H9 (cell line): ENCODE data around the gene TECTA. TPM values are rescaled to one million over a fixed set of nuclear protein-coding genes. Genes with fewer than 3 reads are reported as not detected.
A peak's percentile ranks its signal among the peaks of the same experiment; 100 is the strongest.

Experiments
- DNase-seq: peaks from one replicate; pipeline ENCODE4 v3.0.0-alpha.2; 2017
- H2AFZ ChIP-seq: one replicate; pipeline ENCODE4 v1.6.1; 2013; ENCODE audit warnings: mild to moderate bottlenecking, low read length, control low read depth, moderate library complexity
- H2AK5ac ChIP-seq: 2 replicates; pipeline ENCODE4 v1.6.1; 2013; ENCODE audit warnings: low read length, control low read depth, mixed read lengths; ENCODE audit not compliant: insufficient read length
- H2BK120ac ChIP-seq: one replicate; pipeline ENCODE4 v1.6.1; 2013; ENCODE audit warnings: low read depth, mild to moderate bottlenecking, low read length, control low read depth, inconsistent platforms; ENCODE audit not compliant: poor library complexity, severe bottlenecking
- H2BK12ac ChIP-seq: 2 replicates; pipeline ENCODE4 v1.6.1; 2013; ENCODE audit warnings: low read length, control low read depth, mixed read lengths, low read depth; ENCODE audit not compliant: insufficient read length
- H2BK15ac ChIP-seq: 2 replicates; pipeline ENCODE4 v1.6.1; 2013; ENCODE audit warnings: low read depth, low read length, control low read depth
- H2BK20ac ChIP-seq: one replicate; pipeline ENCODE4 v1.6.1; 2013; ENCODE audit warnings: low read depth, mild to moderate bottlenecking, low read length, control low read depth, inconsistent platforms; ENCODE audit not compliant: poor library complexity, severe bottlenecking
- H2BK5ac ChIP-seq: 2 replicates; pipeline ENCODE4 v1.6.1; 2013; ENCODE audit warnings: low read length, control low read depth, mixed read lengths; ENCODE audit not compliant: insufficient read length
- H3K14ac ChIP-seq: 2 replicates; pipeline ENCODE4 v1.6.1; 2013; ENCODE audit warnings: low read length, control low read depth; ENCODE audit not compliant: insufficient read depth
- H3K18ac ChIP-seq: 2 replicates; pipeline ENCODE4 v1.6.1; 2013; ENCODE audit warnings: low read depth, mild to moderate bottlenecking, mixed read lengths, low read length, control low read depth; ENCODE audit not compliant: insufficient read length
- H3K23ac ChIP-seq: 2 replicates; pipeline ENCODE4 v1.6.1; 2013; ENCODE audit warnings: low read length, control low read depth, mixed read lengths, low read depth; ENCODE audit not compliant: insufficient read length
- H3K23me2 ChIP-seq: 2 replicates; pipeline ENCODE4 v1.6.1; 2013; ENCODE audit warnings: low read depth, mild to moderate bottlenecking, mixed read lengths, low read length, control low read depth; ENCODE audit not compliant: insufficient read length, poor library complexity, severe bottlenecking
- H3K27ac ChIP-seq: 2 replicates; pipeline ENCODE4 v1.5.1; 2013; ENCODE audit warnings: low read length, control low read depth, mixed read lengths, low read depth; ENCODE audit not compliant: insufficient read length
- H3K27me3 ChIP-seq: 2 replicates; pipeline ENCODE4 v1.6.1; 2013; ENCODE audit warnings: low read length, control low read depth, inconsistent platforms; ENCODE audit not compliant: insufficient read depth
- H3K4ac ChIP-seq: 2 replicates; pipeline ENCODE4 v1.6.1; 2013; ENCODE audit warnings: low read depth, mild to moderate bottlenecking, control low read depth, inconsistent platforms, low read length, moderate library complexity
- H3K4me1 ChIP-seq: 2 replicates; pipeline ENCODE4 v1.6.1; 2013; ENCODE audit warnings: low read length, control low read depth, inconsistent platforms; ENCODE audit not compliant: insufficient read depth
- H3K4me2 ChIP-seq: 2 replicates; pipeline ENCODE4 v1.6.1; 2013; ENCODE audit warnings: low read length, control low read depth, mixed read lengths; ENCODE audit not compliant: insufficient read length, insufficient read depth
- H3K56ac ChIP-seq: 2 replicates; pipeline ENCODE4 v1.6.1; 2013; ENCODE audit warnings: low read depth, mild to moderate bottlenecking, mixed read lengths, low read length, control low read depth; ENCODE audit not compliant: insufficient read length
- H3K79me1 ChIP-seq: 2 replicates; pipeline ENCODE4 v1.6.1; 2013; ENCODE audit warnings: low read depth, mild to moderate bottlenecking, moderate library complexity, low read length, control low read depth, inconsistent platforms; ENCODE audit not compliant: insufficient read depth, poor library complexity, severe bottlenecking
- H3K79me2 ChIP-seq: 2 replicates; pipeline ENCODE4 v1.6.1; 2013; ENCODE audit warnings: low read length, control low read depth, inconsistent platforms; ENCODE audit not compliant: insufficient read depth
- H3K9ac ChIP-seq: 2 replicates; pipeline ENCODE4 v1.6.1; 2013; ENCODE audit warnings: low read length, control low read depth, mixed read lengths; ENCODE audit not compliant: insufficient read length; ENCODE audit errors: extremely low read depth
- H3K9me3 ChIP-seq: one replicate; pipeline ENCODE4 v1.6.1; 2013; ENCODE audit warnings: low read depth, low read length, inconsistent platforms; ENCODE audit not compliant: control insufficient read depth
- H3T11ph ChIP-seq: one replicate; pipeline ENCODE4 v1.6.1; 2013; ENCODE audit warnings: mild to moderate bottlenecking, low read length, control low read depth, inconsistent platforms
- H4K20me1 ChIP-seq: one replicate; pipeline ENCODE4 v1.6.1; 2013; ENCODE audit not compliant: control insufficient read depth, insufficient read length, insufficient read depth
- H4K5ac ChIP-seq: 2 replicates; pipeline ENCODE4 v1.6.1; 2013; ENCODE audit warnings: low read depth, mild to moderate bottlenecking, mixed read lengths, low read length, control low read depth; ENCODE audit not compliant: insufficient read length
- H4K8ac ChIP-seq: replicated peaks from 2 replicates; pipeline ENCODE4 v1.6.1; 2013; ENCODE audit warnings: low read length, control low read depth, mixed read lengths, low read depth; ENCODE audit not compliant: insufficient read length
- H4K91ac ChIP-seq: 2 replicates; pipeline ENCODE4 v1.6.1; 2013; ENCODE audit warnings: low read depth, mild to moderate bottlenecking, moderate library complexity, mixed read lengths, low read length, control low read depth; ENCODE audit not compliant: insufficient read length
- H3K27ac Mint-ChIP-seq, 3 experiments: 2 replicates in 2 of 3; 3 replicates in 1 of 3; pipeline ENCODE4 v1.8.0; 2020 to 2021; ENCODE audit warnings: mixed read lengths in 3 of 3, mild to moderate bottlenecking in 1 of 3, moderate library complexity in 1 of 3
- H3K27me3 Mint-ChIP-seq: 2 replicates; pipeline ENCODE4 v1.8.0; 2021; ENCODE audit warnings: low read depth, mild to moderate bottlenecking, moderate library complexity, mixed read lengths
- H3K36me3 Mint-ChIP-seq, 3 experiments: 2 replicates in 2 of 3; 3 replicates in 1 of 3; pipeline ENCODE4 v1.8.0; 2020 to 2021; ENCODE audit warnings: low read depth in 3 of 3, mixed read lengths in 3 of 3; ENCODE audit not compliant: insufficient read depth in 1 of 3
- H3K4me1 Mint-ChIP-seq, 2 experiments: 2 replicates each; pipeline ENCODE4 v1.8.0; 2020; ENCODE audit warnings: mixed read lengths in 2 of 2
- H3K4me3 Mint-ChIP-seq, 2 experiments: 2 replicates in 1 of 2; 3 replicates in 1 of 2; pipeline ENCODE4 v1.8.0; 2020 to 2021; ENCODE audit warnings: mild to moderate bottlenecking in 2 of 2, mixed read lengths in 2 of 2, moderate library complexity in 1 of 2
- H3K9me3 Mint-ChIP-seq, 2 experiments: 2 replicates in 1 of 2; 3 replicates in 1 of 2; pipeline ENCODE4 v1.8.0; 2020; ENCODE audit warnings: mild to moderate bottlenecking in 2 of 2, mixed read lengths in 2 of 2, moderate library complexity in 1 of 2
- CTCF ChIP-seq: fragments of 200-600 bp; sonication (generic); conservative IDR thresholded peaks from 3 replicates; pipeline ENCODE4 v1.8.0; 2021; ENCODE audit warnings: antibody characterized with exemption, mild to moderate bottlenecking
- WGBS: extraction: QIAGEN DNeasy Blood & Tissue Kit; methylation state at CpG from one replicate; pipeline ENCODE4 v1.1.7; 2013; ENCODE audit warnings: missing lambda C conversion rate, low lambda C conversion rate, mixed read lengths; ENCODE audit not compliant: insufficient read length; ENCODE audit errors: extremely low coverage; 5-methylcytosine and 5-hydroxymethylcytosine counted together
- total RNA-seq: library from RNA; stranded (reverse); gene quantifications from 2 replicates; pipeline ENCODE4 v1.2.1, GENCODE V29; 2021

TECTA gene
- total RNA-seq, 1 experiment from 2014 or later, result 0.66 TPM

- H2BK20ac ChIP-seq, result no peak overlapping the region
- H3K27ac ChIP-seq, result no peak overlapping the region
- H3K23me2 ChIP-seq, result no peaks in the 10 kb centered on the region
- H2BK5ac ChIP-seq, result no peak overlapping the region
- no peak overlapping the region for H3K4me2 ChIP-seq
- H3K9ac ChIP-seq, result no peak overlapping the region
- Mint-ChIP-seq H3K27me3 (peaks cover 2% of the 10 kb centered on the region; the same call in 1 of the 2 replicates), H3K4me3 (peak overlapping the region in 1 of 2 experiments; percentile 3; a peak in 1 of 5 replicates), H3K9me3 (no peaks in the 10 kb centered on the region), H3K36me3 (no peaks in the 10 kb centered on the region), H3K27ac (peak overlapping the region in 1 of 3 experiments; percentile 63; a peak in 1 of 7 replicates), H3K4me1 (peaks cover 3% of the 10 kb centered on the region in 2 experiments; a peak in 2 of 4 replicates)
- no peaks in the 10 kb centered on the region for H3K4me1 ChIP-seq
- WGBS, result no CpG with 5 or more reads among the region's 5 CpGs
- no peak overlapping the region for H3K18ac ChIP-seq
- H2BK15ac ChIP-seq, result no peak overlapping the region
- H2BK120ac ChIP-seq, result no peak overlapping the region
- H2BK12ac ChIP-seq, result no peak overlapping the region
- TF ChIP-seq CTCF, result no peak
- H3K4ac ChIP-seq, result no peak overlapping the region
- H3K9me3 ChIP-seq, result no peaks in the 10 kb centered on the region
- H3K79me1 ChIP-seq, result no peaks in the 10 kb centered on the region
- H3K14ac ChIP-seq, result no peak overlapping the region
- H4K91ac ChIP-seq, result no peak overlapping the region
- H3K79me2 ChIP-seq, result no peaks in the 10 kb centered on the region
- H3K27me3 ChIP-seq, result no peaks in the 10 kb centered on the region
- no peak overlapping the region for H3K56ac ChIP-seq
- no peak overlapping the region for H3K23ac ChIP-seq
- no peak overlapping the region for H2AFZ ChIP-seq
- H4K8ac ChIP-seq, result no peak overlapping the region
- no peak overlapping the region for H2AK5ac ChIP-seq
- no peak overlapping the region for H4K5ac ChIP-seq
- DNase-seq, result no peak
- no peak overlapping the region for H3T11ph ChIP-seq
- no peaks in the 10 kb centered on the region for H4K20me1 ChIP-seq
Measured at GRCh38 chr11:121143921-121144320, 42.9 kb downstream of the TECTA start.
